ENCODE data around the gene RHCE. TPM values are rescaled to one million over a fixed set of nuclear protein-coding genes. Genes with fewer than 3 reads are reported as not detected.
"Not testable (repeated sequence)": the region's sequence is repeated elsewhere in the genome, so short reads cannot be mapped to it uniquely, and the experiment has no call there.

The RHCE gene
- total RNA-seq, 6 experiments from 2014 or later: 0.25 to 2.2 (median 1.4) TPM

GRCh38 chr1:25462732-25463131 lies 42.1 kb upstream of the RHCE start:
- no peak overlapping the region for H3K27ac ChIP-seq
- peaks cover 0 to 3% (median 0%) of the 10 kb centered on the region in 4 donors for H3K36me3 ChIP-seq
- no peaks in the 10 kb centered on the region for H3K27me3 ChIP-seq
- peaks cover 0 to 50% (median 13%) of the 10 kb centered on the region in 4 donors for H3K4me1 ChIP-seq
- WGBS (ENCODE audit: insufficient coverage, low coverage, low lambda C conversion rate, missing lambda C conversion rate): 68% methylated on average over 5 of the region's 5 CpGs
- no peak for DNase-seq
- intact Hi-C loops (cut with DNase I): no loop called here
- ATAC-seq: no peak
- no peak overlapping the region for H3K4me3 ChIP-seq
- TF ChIP-seq CTCF (IDR thresholded peaks at IDR 0.05) (no peak), POLR2A (IDR thresholded peaks at IDR 0.05) (no peak)
- H3K9me3 ChIP-seq: no peaks in the 10 kb centered on the region

DNA sequence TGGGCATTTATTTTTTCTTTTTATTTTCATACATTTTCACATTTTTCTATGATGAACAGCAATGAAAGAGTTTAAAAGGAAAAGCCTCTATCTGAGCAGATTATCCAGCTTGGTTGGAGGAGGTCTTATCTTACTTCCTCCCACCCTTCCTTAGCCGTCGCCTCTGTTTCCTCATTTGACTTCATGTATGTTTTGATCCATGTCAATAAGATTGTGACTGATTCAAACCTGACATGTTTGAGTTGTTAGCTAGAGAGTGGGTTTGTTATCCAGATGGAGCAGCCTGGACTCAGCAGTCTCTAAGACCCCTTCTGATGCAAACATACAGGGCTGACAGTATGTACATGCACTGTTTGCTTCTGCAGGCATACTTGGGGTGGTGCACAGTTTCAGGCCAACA lies 41.2 kb upstream of the RHCE start:
- no peak for TF ChIP-seq CTCF (IDR thresholded peaks at IDR 0.05)
- no peak for TF ChIP-seq POLR2A (IDR thresholded peaks at IDR 0.05)
- Histone ChIP-seq H3K27me3 (no peaks in the 10 kb centered on the region), H3K9me3 (no peaks in the 10 kb centered on the region), H3K4me3 (no peak overlapping the region), H3K4me1 (peaks cover 0 to 49% (median 17%) of the 10 kb centered on the region in 4 donors), H3K27ac (no peak overlapping the region), H3K36me3 (peaks cover 0 to 3% (median 0%) of the 10 kb centered on the region in 4 donors)
- intact Hi-C loops (cut with DNase I): no loop called here
- DNase-seq (no peak), ATAC-seq (no peak)
- WGBS (ENCODE audit: insufficient coverage, low coverage, low lambda C conversion rate, missing lambda C conversion rate): 38% methylated on average over 2 of the region's 2 CpGs

GRCh38 chr1:25460816-25461215 lies 40.2 kb upstream of the RHCE start:
- ATAC-seq: not testable (repeated sequence)
- WGBS (ENCODE audit: insufficient coverage, low coverage, low lambda C conversion rate, missing lambda C conversion rate): 69% methylated on average over 3 of the region's 4 CpGs
- H3K4me1 ChIP-seq: peaks cover 0 to 50% (median 17%) of the 10 kb centered on the region in 4 donors

GRCh38 chr1:25460020-25460419 lies 39.4 kb upstream of the RHCE start:
- H3K9me3 ChIP-seq: no peaks in the 10 kb centered on the region
- TF ChIP-seq POLR2A (IDR thresholded peaks at IDR 0.05): no peak
- DNase-seq: peak in 1 of 3 donors; percentile 67
- H3K27me3 ChIP-seq: no peaks in the 10 kb centered on the region
- peaks cover 0 to 8% (median 2%) of the 10 kb centered on the region in 4 donors for H3K36me3 ChIP-seq
- peak overlapping the region in 2 of 3 donors; percentile 59 to 72 for H3K27ac ChIP-seq
- H3K4me3 ChIP-seq: no peak overlapping the region
- intact Hi-C loops (cut with DNase I): no loop called here
- peaks cover 0 to 58% (median 17%) of the 10 kb centered on the region in 4 donors for H3K4me1 ChIP-seq
- WGBS (ENCODE audit: insufficient coverage, low coverage, low lambda C conversion rate, missing lambda C conversion rate): 39% methylated on average over 3 of the region's 3 CpGs
- peak; percentile 49 to 72 (median 61) for ATAC-seq

More at GRCh38 chr1:25460816-25461215, 40.2 kb upstream of the RHCE start:
- H3K36me3 ChIP-seq; intact Hi-C loops (cut with DNase I); DNase-seq; H3K9me3 ChIP-seq; H3K27me3 ChIP-seq; H3K4me3 ChIP-seq: not testable (repeated sequence)
- peak overlapping the region in 1 of 3 donors; percentile 72 for H3K27ac ChIP-seq

GRCh38 chr1:25458541-25459298 lies 38.1 kb upstream of the RHCE start:
- H3K27ac ChIP-seq: peak overlapping the region in 2 of 3 donors; percentile 59 to 72
- H3K4me3 ChIP-seq: no peak overlapping the region
- no peak for TF ChIP-seq CTCF (IDR thresholded peaks at IDR 0.05)
- TF ChIP-seq POLR2A (IDR thresholded peaks at IDR 0.05): no peak
- DNase-seq (no peak), ATAC-seq (peak; percentile 74 to 87 (median 76))
- H3K27me3 ChIP-seq: no peaks in the 10 kb centered on the region
- intact Hi-C loops (cut with DNase I): no loop called here
- H3K4me1 ChIP-seq: peaks cover 0 to 61% (median 17%) of the 10 kb centered on the region in 4 donors
- peaks cover 0 to 14% (median 2%) of the 10 kb centered on the region in 4 donors for H3K36me3 ChIP-seq
- H3K9me3 ChIP-seq: no peaks in the 10 kb centered on the region
- WGBS (ENCODE audit: insufficient coverage, low coverage, low lambda C conversion rate, missing lambda C conversion rate): 33% methylated on average over 7 of the region's 7 CpGs

Data from right lobe of liver (tissue), 6 donors.